ENCODE results near the gene NTRK3.
"Not testable (repeated sequence)": the region's sequence is repeated elsewhere in the genome, so short reads cannot be mapped to it uniquely, and the experiment has no call there.

The NTRK3 gene

GRCh38 chr15:88072598-88073390 lies 183.7 kb downstream of the NTRK3 start:
- no peak for DNase-seq (ENCODE audit: low spot score)

GRCh38 chr15:88072133-88072532 lies 184.4 kb downstream of the NTRK3 start:
- not testable (repeated sequence) for DNase-seq (ENCODE audit: low spot score)

- no peak for DNase-seq (ENCODE audit: low spot score)
Observed at GRCh38 chr15:88071141-88071540, 185.4 kb downstream of the NTRK3 start.

- DNase-seq (ENCODE audit: low spot score): no peak
Observed at GRCh38 chr15:88069561-88069960, 187.0 kb downstream of the NTRK3 start.

GRCh38 chr15:88067331-88067685 lies 189.2 kb downstream of the NTRK3 start:
- DNase-seq (ENCODE audit: low spot score): no peak

- DNase-seq (ENCODE audit: low spot score): no peak
Observed at GRCh38 chr15:88066636-88067330, 189.8 kb downstream of the NTRK3 start.

GRCh38 chr15:88061452-88061851 lies 195.1 kb downstream of the NTRK3 start:
- DNase-seq (ENCODE audit: low spot score): no peak

GRCh38 chr15:88060383-88060782 lies 196.2 kb downstream of the NTRK3 start:
- DNase-seq (ENCODE audit: low spot score): no peak

GRCh38 chr15:88057836-88058235 lies 198.7 kb downstream of the NTRK3 start:
- DNase-seq (ENCODE audit: low spot score): no peak

- no peak for DNase-seq (ENCODE audit: low spot score)
Observed at GRCh38 chr15:88049506-88049905, 207.0 kb downstream of the NTRK3 start.

GRCh38 chr15:88048755-88049154 lies 207.8 kb downstream of the NTRK3 start:
- no peak for DNase-seq (ENCODE audit: low spot score)

- DNase-seq (ENCODE audit: low spot score): no peak
Observed at GRCh38 chr15:88048237-88048636, 208.3 kb downstream of the NTRK3 start.

- no peak for DNase-seq (ENCODE audit: low spot score)
Observed at GRCh38 chr15:88046576-88047129, 209.9 kb downstream of the NTRK3 start.

- DNase-seq (ENCODE audit: low spot score): no peak
Observed at GRCh38 chr15:88043396-88043795, 213.1 kb downstream of the NTRK3 start.

GRCh38 chr15:88042047-88042446 lies 214.5 kb downstream of the NTRK3 start:
- no peak for DNase-seq (ENCODE audit: low spot score)

GRCh38 chr15:88040516-88040915 lies 216.0 kb downstream of the NTRK3 start:
- DNase-seq (ENCODE audit: low spot score): no peak

GRCh38 chr15:88038261-88038660 lies 218.3 kb downstream of the NTRK3 start:
- no peak for DNase-seq (ENCODE audit: low spot score)

- DNase-seq (ENCODE audit: low spot score): no peak
Observed at GRCh38 chr15:88036154-88036839, 220.2 kb downstream of the NTRK3 start.

- DNase-seq (ENCODE audit: low spot score): no peak
Observed at GRCh38 chr15:88035381-88035780, 221.2 kb downstream of the NTRK3 start.

GRCh38 chr15:88033421-88033820 lies 223.1 kb downstream of the NTRK3 start:
- DNase-seq (ENCODE audit: low spot score): not testable (repeated sequence)

GRCh38 chr15:88032787-88033186 lies 223.8 kb downstream of the NTRK3 start:
- DNase-seq (ENCODE audit: low spot score): no peak

GRCh38 chr15:88031461-88031860 lies 225.1 kb downstream of the NTRK3 start:
- no peak for DNase-seq (ENCODE audit: low spot score)

- DNase-seq (ENCODE audit: low spot score): no peak
Observed at GRCh38 chr15:88029696-88030095, 226.8 kb downstream of the NTRK3 start.

All from hematopoietic multipotent progenitor cell treated with erythropoietin and hydrocortisone succinate and interleukin-3 and kit ligand, for 15 days (in vitro differentiated cells).